Activated T-cell treated with anti-CD3 and anti-CD28 coated beads for 48 hours (primary cell): Measurements from ENCODE around the gene ANKRD66.
"Not testable (repeated sequence)": the region's sequence is repeated elsewhere in the genome, so short reads cannot be mapped to it uniquely, and the experiment has no call there.

ENCODE experiments used
- DNase-seq: peaks from one replicate; pipeline ENCODE4 v3.0.0-alpha.2; 2020; ENCODE audit warnings: low read depth

ANKRD66 gene

GRCh38 chr6:46755865-46756264 is 9.1 kb downstream of the ANKRD66 start:
- DNase-seq = no peak

GRCh38 chr6:46756469-46757213 is 9.9 kb downstream of the ANKRD66 start:
- no peak for DNase-seq

- no peak for DNase-seq
Observed at GRCh38 chr6:46757214-46757596, 10.5 kb downstream of the ANKRD66 start.

GRCh38 chr6:46758960-46759753 is 12.4 kb downstream of the ANKRD66 start:
- no peak for DNase-seq

- DNase-seq = no peak
Observed at GRCh38 chr6:46760925-46761324, 14.2 kb downstream of the ANKRD66 start.

GRCh38 chr6:46763466-46763865 is 16.7 kb downstream of the ANKRD66 start:
- no peak for DNase-seq

GRCh38 chr6:46764280-46764679 is 17.5 kb downstream of the ANKRD66 start:
- DNase-seq = not testable (repeated sequence)

- DNase-seq = no peak
Observed at GRCh38 chr6:46764961-46765360, 18.2 kb downstream of the ANKRD66 start.

- no peak for DNase-seq
Observed at GRCh38 chr6:46772016-46772415, 25.3 kb downstream of the ANKRD66 start.

- no peak for DNase-seq
Observed at GRCh38 chr6:46772762-46773161, 26.0 kb downstream of the ANKRD66 start.

GRCh38 chr6:46773201-46773855 is 26.6 kb downstream of the ANKRD66 start:
- no peak for DNase-seq

GRCh38 chr6:46774736-46775135 is 28.0 kb downstream of the ANKRD66 start:
- DNase-seq = not testable (repeated sequence)

- no peak for DNase-seq
Observed at GRCh38 chr6:46776070-46776712, 29.5 kb downstream of the ANKRD66 start.

GRCh38 chr6:46777476-46778346 is 31.0 kb downstream of the ANKRD66 start:
- DNase-seq = no peak

- peak; percentile 5 for DNase-seq
Observed at GRCh38 chr6:46781478-46782378, 35.0 kb downstream of the ANKRD66 start.

GRCh38 chr6:46784535-46784934 is 37.8 kb downstream of the ANKRD66 start:
- DNase-seq = no peak

- no peak for DNase-seq
Observed at GRCh38 chr6:46787871-46788540, 41.3 kb downstream of the ANKRD66 start.

GRCh38 chr6:46788791-46789190 is 42.1 kb downstream of the ANKRD66 start:
- DNase-seq = no peak

- DNase-seq = no peak
Observed at GRCh38 chr6:46789434-46790354, 43.0 kb downstream of the ANKRD66 start.
